K562 (cell line): Measurements from ENCODE around the gene FGF12. TPM values are rescaled to one million over a fixed set of nuclear protein-coding genes. Genes with fewer than 3 reads are reported as not detected.

ENCODE experiments used
- ATAC-seq: fragments of 200-7000 bp; cut with Tn5 transposase; 3 replicates; pipeline ENCODE4 v1.9.1; 2020; ENCODE audit warnings: moderate library complexity
- BruUV-seq: library from RNA; stranded (reverse); fragments of 400-500 nt; replicated peaks from 2 replicates; lab custom pipeline; 2021; lab: Mats Ljungman, UMichigan
- CTCF ChIA-PET: fragments of 300-600 bp; formaldehyde crosslinking; extraction: SDS; loops from one replicate; lab custom pipeline; 2021; ENCODE audit warnings: low intra/inter-chr PET ratio; lab: Yijun Ruan, JAX
- POLR2A ChIA-PET: fragments of 300-600, 350-650 bp; sonication (Branson Sonifier 250); formaldehyde crosslinking; extraction: SDS; loops from one replicate; lab custom pipeline; 2021; ENCODE audit warnings: antibody characterized with exemption, inconsistent platforms; lab: Yijun Ruan, JAX
- DNase-seq, 4 experiments: peaks; one replicate each; pipeline versions ENCODE4 v3.0.0 to v3.0.0-alpha.2; 2011 to 2018; ENCODE audit warnings: low spot score in 3 of 4, mixed read lengths in 3 of 4; ENCODE audit errors: extremely low read depth in 1 of 4
- FAIRE-seq: peaks from 2 replicates; lab custom pipeline; 2011; peaks lifted over from hg19 to GRCh38; lab: Jason Lieb, UNC
- H2AFZ ChIP-seq: 2 replicates; pipeline ENCODE4 v1.6.0; 2011; ENCODE audit warnings: low read depth, low read length, control low read depth, inconsistent platforms
- H3K27ac ChIP-seq: fragments of 200-600 bp; 3 replicates; pipeline ENCODE4 v1.8.0; 2011; ENCODE audit warnings: low read depth, mild to moderate bottlenecking, control low read depth, inconsistent platforms, low read length, moderate library complexity, mixed read lengths; ENCODE audit errors: extremely low read depth
- H3K27me3 ChIP-seq, 2 experiments: fragments of 300-600 bp in 1 of 2; 2 replicates in 1 of 2; 3 replicates in 1 of 2; pipeline versions ENCODE4 v1.6.0 to v1.8.0; 2011; ENCODE audit warnings: inconsistent platforms in 2 of 2, low read length in 2 of 2, mild to moderate bottlenecking in 1 of 2, mixed read lengths in 1 of 2, moderate library complexity in 1 of 2; ENCODE audit not compliant: control insufficient read depth in 2 of 2, insufficient read depth in 2 of 2
- H3K36me3 ChIP-seq: fragments of 300-600 bp; 3 replicates; pipeline ENCODE4 v1.8.0; 2011; ENCODE audit warnings: mild to moderate bottlenecking, low read length, inconsistent platforms; ENCODE audit not compliant: control insufficient read depth, insufficient read depth
- H3K4me1 ChIP-seq, 2 experiments: fragments of 200-600 bp in 1 of 2; replicated peaks in 1 of 2; 2 replicates in 1 of 2; 3 replicates in 1 of 2; pipeline versions ENCODE4 v1.5.1 to v1.8.0; 2011; ENCODE audit warnings: inconsistent platforms in 2 of 2, low read length in 2 of 2, mild to moderate bottlenecking in 1 of 2, mixed read lengths in 1 of 2, moderate library complexity in 1 of 2; ENCODE audit not compliant: control insufficient read depth in 2 of 2, insufficient read depth in 2 of 2
- H3K4me2 ChIP-seq: 2 replicates; pipeline ENCODE4 v1.6.1; 2011; ENCODE audit warnings: low read length, control low read depth, inconsistent platforms, mixed read lengths; ENCODE audit not compliant: insufficient read depth
- H3K4me3 ChIP-seq: fragments of 200-600 bp; sonication (generic), shearing (Covaris generic); 2 replicates; pipeline ENCODE4 v1.5.1; 2016; ENCODE audit warnings: control low read depth, inconsistent platforms
- H3K79me2 ChIP-seq: fragments of 200-600 bp; 3 replicates; pipeline ENCODE4 v1.8.0; 2011; ENCODE audit warnings: low read length, inconsistent platforms; ENCODE audit not compliant: control insufficient read depth, insufficient read depth
- H3K9ac ChIP-seq, 2 experiments: 2 replicates each; pipeline versions ENCODE4 v1.6.0 to v1.6.1; 2011; ENCODE audit warnings: low read depth in 2 of 2, low read length in 2 of 2, control low read depth in 1 of 2, inconsistent platforms in 1 of 2, mild to moderate bottlenecking in 1 of 2, mixed read lengths in 1 of 2; ENCODE audit not compliant: insufficient read depth in 1 of 2
- H3K9me1 ChIP-seq: one replicate; pipeline ENCODE4 v1.6.0; 2011; ENCODE audit warnings: inconsistent platforms, mild to moderate bottlenecking, low read length, moderate library complexity; ENCODE audit not compliant: control insufficient read depth, insufficient read depth
- H3K9me3 ChIP-seq: replicated peaks from 2 replicates; pipeline ENCODE4 v1.5.1; 2011; ENCODE audit warnings: low read depth, low read length, inconsistent platforms; ENCODE audit not compliant: control insufficient read depth, insufficient read depth
- H4K20me1 ChIP-seq: replicated peaks from 2 replicates; pipeline ENCODE4 v1.6.1; 2011; ENCODE audit warnings: low read length, inconsistent platforms, mixed read lengths; ENCODE audit not compliant: control insufficient read depth, insufficient read depth
- EGR1 ChIP-seq: fragments of 450-650 bp; conservative IDR thresholded peaks from 2 replicates; pipeline ENCODE4 v1.6.1; 2017; ENCODE audit warnings: mild to moderate bottlenecking
- IFI16 ChIP-seq: fragments of 250-450 bp; sonication (Bioruptor Pico); IDR thresholded peaks from 2 replicates; pipeline ENCODE4 v2.1.2; 2022; ENCODE audit warnings: mild to moderate bottlenecking, inconsistent platforms
- MBD2 ChIP-seq: sonication (generic); IDR thresholded peaks from 2 replicates; pipeline ENCODE4 v1.6.1; 2016; ENCODE audit warnings: low read depth, borderline replicate concordance
- NCOA1 ChIP-seq: fragments of 450-650 bp; IDR thresholded peaks from 2 replicates; pipeline ENCODE4 v1.6.1; 2016; ENCODE audit warnings: low read depth
- SMAD3 ChIP-seq: fragments of 450-650 bp; formaldehyde crosslinking; conservative IDR thresholded peaks from 2 replicates; pipeline ENCODE4 v1.4.0; 2020; ENCODE audit warnings: mild to moderate bottlenecking
- SREBF2 ChIP-seq: sonication (generic); formaldehyde crosslinking; IDR thresholded peaks from 2 replicates; pipeline ENCODE4 v1.4.0; 2020; ENCODE audit warnings: mild to moderate bottlenecking, missing genetic modification reagents
- TAF1 ChIP-seq: IDR thresholded peaks from 2 replicates; pipeline ENCODE4 v1.6.1; 2011; ENCODE audit warnings: mild to moderate bottlenecking, low read length, moderate library complexity; ENCODE audit not compliant: insufficient read depth, control insufficient read depth, severe bottlenecking; ENCODE audit errors: extremely low read depth
- WGBS: fragments of 100-300 bp; shearing (Covaris generic); methylation state at CpG from one replicate; pipeline ENCODE4 v1.1.6; 2016; ENCODE audit warnings: low coverage, mixed read lengths; ENCODE audit not compliant: insufficient coverage; ENCODE audit errors: missing lambda C conversion rate; 5-methylcytosine and 5-hydroxymethylcytosine counted together
- in situ Hi-C: fragments of 300-500 bp; cut with MboI; formaldehyde crosslinking; loops from 4 replicates; pipeline ENCODE4 v1.15.0; 2018; ENCODE audit warnings: inconsistent platforms, mixed read lengths
- intact Hi-C: fragments of 100-400 bp; cut with micrococcal nuclease; formaldehyde crosslinking; loops from 2 replicates; pipeline ENCODE4 v1.14.2; 2022
- polyA plus RNA-seq, 8 experiments: library from polyadenylated mRNA; depleted of rRNA in 4 of 8; stranded (reverse) in 5 of 8; unstranded in 3 of 8; fragments of >200 nt; fragmentation: Nextera tagmentation in 2 of 8; fragmentation: Illumina TruSeq in 1 of 8; extraction: Ambion mirVana in 2 of 8; extraction: Trizol in 1 of 8; gene quantifications; 2 replicates each; pipeline versions ENCODE4 v1.2.1 to v1.2.3, GENCODE V29; 2011 to 2014; ENCODE audit warnings: inconsistent platforms in 1 of 8, missing spikeins in 1 of 8
- total RNA-seq, 7 experiments: library from RNA; depleted of rRNA in 6 of 7; stranded (reverse); fragments of >200 nt in 6 of 7; fragmentation: Illumina TruSeq in 2 of 7; extraction: Trizol in 2 of 7; gene quantifications; 2 replicates each; pipeline versions ENCODE4 v1.2.1 to v1.2.3, GENCODE V29; 2011 to 2021; ENCODE audit warnings: low replicate concordance in 1 of 7
- TF ChIP-seq, protein P1 (sequence below): IDR thresholded peaks from 2 replicates; pipeline ENCODE4 v1.6.1; 2016; ENCODE audit warnings: missing genetic modification characterization, missing compliant biosample characterization

Gene FGF12
- total and polyA plus RNA-seq, 9 of the 15 experiments (the other 6 are each of a cell fraction or from before 2014, with no cell fraction given) = not detected

- intact Hi-C loops (no loop called here), in situ Hi-C loops (no loop called here)
- Histone ChIP-seq H3K4me1 (no peaks in the 10 kb centered on the region), H3K4me2 (no peak overlapping the region), H2AFZ (no peak overlapping the region), H3K4me3 (no peak overlapping the region), H4K20me1 (no peaks in the 10 kb centered on the region), H3K9me1 (no peaks in the 10 kb centered on the region), H3K9me3 (no peaks in the 10 kb centered on the region), H3K36me3 (no peaks in the 10 kb centered on the region), H3K79me2 (no peaks in the 10 kb centered on the region), H3K27ac (no peak overlapping the region), H3K27me3 (no peaks in the 10 kb centered on the region), H3K9ac (no peak overlapping the region)
- ATAC-seq (no peak), DNase-seq (no peak), FAIRE-seq (no peak)
- ChIA-PET POLR2A (no interaction called here), CTCF (no interaction called here)
- 0% methylated on average over 1 of the region's 1 CpG for WGBS
- BruUV-seq = no TSS peak
- TF ChIP-seq TAF1 = no peak
- no peak for TF ChIP-seq NCOA1
- TF ChIP-seq EGR1 = no peak
- TF ChIP-seq SMAD3 = no peak
- TF ChIP-seq SREBF2 = no peak
- TF ChIP-seq, protein P1, sequence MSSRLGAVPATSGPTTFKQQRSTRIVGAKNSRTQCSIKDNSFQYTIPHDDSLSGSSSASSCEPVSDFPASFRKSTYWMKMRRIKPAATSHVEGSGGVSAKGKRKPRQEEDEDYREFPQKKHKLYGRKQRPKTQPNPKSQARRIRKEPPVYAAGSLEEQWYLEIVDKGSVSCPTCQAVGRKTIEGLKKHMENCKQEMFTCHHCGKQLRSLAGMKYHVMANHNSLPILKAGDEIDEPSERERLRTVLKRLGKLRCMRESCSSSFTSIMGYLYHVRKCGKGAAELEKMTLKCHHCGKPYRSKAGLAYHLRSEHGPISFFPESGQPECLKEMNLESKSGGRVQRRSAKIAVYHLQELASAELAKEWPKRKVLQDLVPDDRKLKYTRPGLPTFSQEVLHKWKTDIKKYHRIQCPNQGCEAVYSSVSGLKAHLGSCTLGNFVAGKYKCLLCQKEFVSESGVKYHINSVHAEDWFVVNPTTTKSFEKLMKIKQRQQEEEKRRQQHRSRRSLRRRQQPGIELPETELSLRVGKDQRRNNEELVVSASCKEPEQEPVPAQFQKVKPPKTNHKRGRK = no peak
- TF ChIP-seq MBD2 = no peak
- TF ChIP-seq IFI16 = no peak
Measured at GRCh38 chr3:192655040-192655439, 72.3 kb downstream of the FGF12 start.
